Bronchus fibroblast of lung (primary cell): ENCODE data around the gene LPIN1. TPM values are rescaled to one million over a fixed set of nuclear protein-coding genes. Genes with fewer than 3 reads are reported as not detected.

ENCODE experiments used
- total RNA-seq: library from RNA; depleted of rRNA; stranded (reverse); fragments of >200 nt; gene quantifications from 2 replicates; pipeline ENCODE4 v1.2.3, GENCODE V29; 2015

Gene LPIN1
- 61.8 and 67.4 TPM in 2 replicates for total RNA-seq

GRCh38 chr2:11746376-11746806 is at the start of gene LPIN1:
TSS of gene LPIN1 (plus strand) at chr2:11746632. CDS start at chr2:11765542, 18,910 bp downstream.

Other genes with a start within 250 kb of the LPIN1 start
- 0.17 and 0.30 TPM in 2 replicates for gene GREB1, start 212.6 kb upstream of the LPIN1 start, total RNA-seq
- gene NTSR2, start 76.4 kb upstream of the LPIN1 start, total RNA-seq, result not detected in 2 replicates